Measurements from ENCODE around the gene MARCHF10.

MARCHF10 gene

GRCh38 chr17:62678214-62678919, 129.7 kb downstream of the MARCHF10 start:
- Histone ChIP-seq H3K4me3 (ENCODE audit: low read depth in 1 of 2, low read length in 2 of 2) (no peak overlapping the region), H3K9me3 (ENCODE audit: control insufficient read depth in 1 of 2, low read length in 2 of 2) (no peaks in the 10 kb centered on the region), H3K36me3 (ENCODE audit: control insufficient read depth in 1 of 2, insufficient read depth in 2 of 2, low read length in 2 of 2) (peaks cover 0 to 17% of the 10 kb centered on the region in 2 donors), H3K27me3 (ENCODE audit: low read depth, low read length) (no peaks in the 10 kb centered on the region), H3K4me1 (ENCODE audit: control insufficient read depth in 1 of 2, insufficient read depth in 2 of 2, low read length in 2 of 2) (peaks cover 0 to 17% of the 10 kb centered on the region in 2 donors), H3K27ac (ENCODE audit: low read length) (no peak overlapping the region)

GRCh38 chr17:62676952-62677596, 131.0 kb downstream of the MARCHF10 start:
- Histone ChIP-seq H3K4me1 (ENCODE audit: control insufficient read depth in 1 of 2, insufficient read depth in 2 of 2, low read length in 2 of 2) (peaks cover 0 to 17% of the 10 kb centered on the region in 2 donors), H3K4me3 (ENCODE audit: low read depth in 1 of 2, low read length in 2 of 2) (no peak overlapping the region), H3K36me3 (ENCODE audit: control insufficient read depth in 1 of 2, insufficient read depth in 2 of 2, low read length in 2 of 2) (peaks cover 0 to 14% of the 10 kb centered on the region in 2 donors), H3K27ac (ENCODE audit: low read length) (no peak overlapping the region), H3K9me3 (ENCODE audit: control insufficient read depth in 1 of 2, low read length in 2 of 2) (no peaks in the 10 kb centered on the region), H3K27me3 (ENCODE audit: low read depth, low read length) (no peaks in the 10 kb centered on the region)

GRCh38 chr17:62676231-62676943, 131.7 kb downstream of the MARCHF10 start:
- peaks cover 0 to 9% of the 10 kb centered on the region in 2 donors for H3K36me3 ChIP-seq (ENCODE audit: control insufficient read depth in 1 of 2, insufficient read depth in 2 of 2, low read length in 2 of 2)
- H3K27ac ChIP-seq (ENCODE audit: low read length): no peak overlapping the region
- no peak overlapping the region for H3K4me3 ChIP-seq (ENCODE audit: low read depth in 1 of 2, low read length in 2 of 2)
- no peaks in the 10 kb centered on the region for H3K27me3 ChIP-seq (ENCODE audit: low read depth, low read length)
- H3K4me1 ChIP-seq (ENCODE audit: control insufficient read depth in 1 of 2, insufficient read depth in 2 of 2, low read length in 2 of 2): peaks cover 0 to 17% of the 10 kb centered on the region in 2 donors
- H3K9me3 ChIP-seq (ENCODE audit: control insufficient read depth in 1 of 2, low read length in 2 of 2): no peaks in the 10 kb centered on the region

- Histone ChIP-seq H3K4me3 (ENCODE audit: low read depth in 1 of 2, low read length in 2 of 2) (no peak overlapping the region), H3K36me3 (ENCODE audit: control insufficient read depth in 1 of 2, insufficient read depth in 2 of 2, low read length in 2 of 2) (peaks cover 0 to 3% of the 10 kb centered on the region in 2 donors), H3K27me3 (ENCODE audit: low read depth, low read length) (no peaks in the 10 kb centered on the region), H3K27ac (ENCODE audit: low read length) (no peak overlapping the region), H3K9me3 (ENCODE audit: control insufficient read depth in 1 of 2, low read length in 2 of 2) (no peaks in the 10 kb centered on the region), H3K4me1 (ENCODE audit: control insufficient read depth in 1 of 2, insufficient read depth in 2 of 2, low read length in 2 of 2) (peaks cover 0 to 17% of the 10 kb centered on the region in 2 donors)
Observed at GRCh38 chr17:62675701-62676100, 132.4 kb downstream of the MARCHF10 start.

- Histone ChIP-seq H3K27ac (ENCODE audit: low read length) (no peak overlapping the region), H3K4me3 (ENCODE audit: low read depth in 1 of 2, low read length in 2 of 2) (no peak overlapping the region)
Observed at GRCh38 chr17:62675260-62675659, 132.9 kb downstream of the MARCHF10 start.

GRCh38 chr17:62674841-62675240, 133.3 kb downstream of the MARCHF10 start:
- H3K36me3 ChIP-seq (ENCODE audit: control insufficient read depth in 1 of 2, insufficient read depth in 2 of 2, low read length in 2 of 2): no peaks in the 10 kb centered on the region
- H3K27ac ChIP-seq (ENCODE audit: low read length): no peak overlapping the region
- H3K4me3 ChIP-seq (ENCODE audit: low read depth in 1 of 2, low read length in 2 of 2): no peak overlapping the region
- peaks cover 0 to 17% of the 10 kb centered on the region in 2 donors for H3K4me1 ChIP-seq (ENCODE audit: control insufficient read depth in 1 of 2, insufficient read depth in 2 of 2, low read length in 2 of 2)
- no peaks in the 10 kb centered on the region for H3K27me3 ChIP-seq (ENCODE audit: low read depth, low read length)
- no peaks in the 10 kb centered on the region for H3K9me3 ChIP-seq (ENCODE audit: control insufficient read depth in 1 of 2, low read length in 2 of 2)

More at GRCh38 chr17:62675260-62675659, 132.9 kb downstream of the MARCHF10 start:
- Histone ChIP-seq H3K4me1 (ENCODE audit: control insufficient read depth in 1 of 2, insufficient read depth in 2 of 2, low read length in 2 of 2) (peaks cover 0 to 17% of the 10 kb centered on the region in 2 donors), H3K27me3 (ENCODE audit: low read depth, low read length) (no peaks in the 10 kb centered on the region), H3K9me3 (ENCODE audit: control insufficient read depth in 1 of 2, low read length in 2 of 2) (no peaks in the 10 kb centered on the region), H3K36me3 (ENCODE audit: control insufficient read depth in 1 of 2, insufficient read depth in 2 of 2, low read length in 2 of 2) (no peaks in the 10 kb centered on the region)

GRCh38 chr17:62674363-62674739, 133.8 kb downstream of the MARCHF10 start:
- Histone ChIP-seq H3K36me3 (ENCODE audit: control insufficient read depth in 1 of 2, insufficient read depth in 2 of 2, low read length in 2 of 2) (no peaks in the 10 kb centered on the region), H3K27ac (ENCODE audit: low read length) (no peak overlapping the region)

GRCh38 chr17:62673614-62674362, 134.3 kb downstream of the MARCHF10 start:
- peaks cover 0 to 17% of the 10 kb centered on the region in 2 donors for H3K4me1 ChIP-seq (ENCODE audit: control insufficient read depth in 1 of 2, insufficient read depth in 2 of 2, low read length in 2 of 2)
- H3K9me3 ChIP-seq (ENCODE audit: control insufficient read depth in 1 of 2, low read length in 2 of 2): no peaks in the 10 kb centered on the region
- no peaks in the 10 kb centered on the region for H3K36me3 ChIP-seq (ENCODE audit: control insufficient read depth in 1 of 2, insufficient read depth in 2 of 2, low read length in 2 of 2)
- no peak overlapping the region for H3K4me3 ChIP-seq (ENCODE audit: low read depth in 1 of 2, low read length in 2 of 2)
- H3K27ac ChIP-seq (ENCODE audit: low read length): no peak overlapping the region
- H3K27me3 ChIP-seq (ENCODE audit: low read depth, low read length): no peaks in the 10 kb centered on the region

More at GRCh38 chr17:62674363-62674739, 133.8 kb downstream of the MARCHF10 start:
- H3K4me1 ChIP-seq (ENCODE audit: control insufficient read depth in 1 of 2, insufficient read depth in 2 of 2, low read length in 2 of 2): peaks cover 0 to 17% of the 10 kb centered on the region in 2 donors
- H3K4me3 ChIP-seq (ENCODE audit: low read depth in 1 of 2, low read length in 2 of 2): no peak overlapping the region
- H3K9me3 ChIP-seq (ENCODE audit: control insufficient read depth in 1 of 2, low read length in 2 of 2): no peaks in the 10 kb centered on the region
- no peaks in the 10 kb centered on the region for H3K27me3 ChIP-seq (ENCODE audit: low read depth, low read length)

- Histone ChIP-seq H3K4me1 (ENCODE audit: control insufficient read depth in 1 of 2, insufficient read depth in 2 of 2, low read length in 2 of 2) (peaks cover 0 to 17% of the 10 kb centered on the region in 2 donors), H3K4me3 (ENCODE audit: low read depth in 1 of 2, low read length in 2 of 2) (no peak overlapping the region), H3K9me3 (ENCODE audit: control insufficient read depth in 1 of 2, low read length in 2 of 2) (no peaks in the 10 kb centered on the region), H3K27me3 (ENCODE audit: low read depth, low read length) (no peaks in the 10 kb centered on the region), H3K27ac (ENCODE audit: low read length) (no peak overlapping the region), H3K36me3 (ENCODE audit: control insufficient read depth in 1 of 2, insufficient read depth in 2 of 2, low read length in 2 of 2) (no peaks in the 10 kb centered on the region)
Observed at GRCh38 chr17:62672957-62673356, 135.2 kb downstream of the MARCHF10 start.

GRCh38 chr17:62671553-62671952, 136.6 kb downstream of the MARCHF10 start:
- H3K4me1 ChIP-seq (ENCODE audit: control insufficient read depth in 1 of 2, insufficient read depth in 2 of 2, low read length in 2 of 2): peaks cover 0 to 17% of the 10 kb centered on the region in 2 donors
- no peaks in the 10 kb centered on the region for H3K9me3 ChIP-seq (ENCODE audit: control insufficient read depth in 1 of 2, low read length in 2 of 2)
- no peak overlapping the region for H3K4me3 ChIP-seq (ENCODE audit: low read depth in 1 of 2, low read length in 2 of 2)
- H3K27me3 ChIP-seq (ENCODE audit: low read depth, low read length): no peaks in the 10 kb centered on the region
- no peak overlapping the region for H3K27ac ChIP-seq (ENCODE audit: low read length)
- H3K36me3 ChIP-seq (ENCODE audit: control insufficient read depth in 1 of 2, insufficient read depth in 2 of 2, low read length in 2 of 2): peaks cover 0 to 3% of the 10 kb centered on the region in 2 donors

All from muscle layer of duodenum (tissue), 2 donors.